Epithelial cell of esophagus (primary cell): Measurements from ENCODE around the gene SPINT1.

Source experiments
- DNase-seq: peaks from one replicate; pipeline ENCODE4 v3.0.0; 2010; ENCODE audit warnings: low read depth
- H3K4me3 ChIP-seq: 2 replicates; pipeline ENCODE4 v1.5.1; 2011; ENCODE audit warnings: mild to moderate bottlenecking, low read length, control low read depth
- TF ChIP-seq, protein P1 (sequence below): IDR thresholded peaks from 2 replicates; pipeline ENCODE4 v1.5.1; 2011; ENCODE audit warnings: low read depth, mild to moderate bottlenecking, low read length, control low read depth, inconsistent platforms; ENCODE audit not compliant: insufficient read depth; ENCODE audit errors: missing control alignments

The SPINT1 gene

DNA sequence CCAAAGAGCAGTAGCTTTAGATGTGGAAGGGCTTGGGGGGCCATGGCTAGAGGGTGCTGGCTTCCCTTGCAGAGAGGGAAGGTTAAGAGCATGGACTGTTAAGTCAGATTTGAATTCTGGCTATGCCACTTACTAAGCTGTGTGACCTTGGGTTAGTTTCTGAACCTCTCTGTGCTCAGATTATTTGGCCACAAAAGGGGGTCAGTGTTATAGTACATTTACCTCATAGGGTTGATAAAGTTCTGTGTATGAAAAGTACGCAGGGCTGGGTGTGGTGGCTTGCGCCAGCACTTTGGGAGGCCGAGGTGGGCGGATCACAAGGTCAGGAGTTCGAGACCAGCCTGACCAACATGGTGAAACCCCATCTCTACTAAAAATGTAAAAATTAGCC lies 57.2 kb downstream of the SPINT1 start:
- TF ChIP-seq, protein P1, sequence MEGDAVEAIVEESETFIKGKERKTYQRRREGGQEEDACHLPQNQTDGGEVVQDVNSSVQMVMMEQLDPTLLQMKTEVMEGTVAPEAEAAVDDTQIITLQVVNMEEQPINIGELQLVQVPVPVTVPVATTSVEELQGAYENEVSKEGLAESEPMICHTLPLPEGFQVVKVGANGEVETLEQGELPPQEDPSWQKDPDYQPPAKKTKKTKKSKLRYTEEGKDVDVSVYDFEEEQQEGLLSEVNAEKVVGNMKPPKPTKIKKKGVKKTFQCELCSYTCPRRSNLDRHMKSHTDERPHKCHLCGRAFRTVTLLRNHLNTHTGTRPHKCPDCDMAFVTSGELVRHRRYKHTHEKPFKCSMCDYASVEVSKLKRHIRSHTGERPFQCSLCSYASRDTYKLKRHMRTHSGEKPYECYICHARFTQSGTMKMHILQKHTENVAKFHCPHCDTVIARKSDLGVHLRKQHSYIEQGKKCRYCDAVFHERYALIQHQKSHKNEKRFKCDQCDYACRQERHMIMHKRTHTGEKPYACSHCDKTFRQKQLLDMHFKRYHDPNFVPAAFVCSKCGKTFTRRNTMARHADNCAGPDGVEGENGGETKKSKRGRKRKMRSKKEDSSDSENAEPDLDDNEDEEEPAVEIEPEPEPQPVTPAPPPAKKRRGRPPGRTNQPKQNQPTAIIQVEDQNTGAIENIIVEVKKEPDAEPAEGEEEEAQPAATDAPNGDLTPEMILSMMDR = no peak
- H3K4me3 ChIP-seq = no peak overlapping the region
- no peak for DNase-seq

GRCh38 chr15:40902605-40903561 lies 59.0 kb downstream of the SPINT1 start:
- peak; percentile 70 for DNase-seq
- no peak overlapping the region for H3K4me3 ChIP-seq
- TF ChIP-seq, protein P1 = no peak

GRCh38 chr15:40904552-40905201 lies 60.8 kb downstream of the SPINT1 start:
- H3K4me3 ChIP-seq = no peak overlapping the region
- DNase-seq = no peak
- TF ChIP-seq, protein P1 = no peak

GRCh38 chr15:40906091-40906990 lies 62.5 kb downstream of the SPINT1 start:
- DNase-seq = peak; percentile 70
- TF ChIP-seq, protein P1 = peak; percentile 49
- peak overlapping the region; percentile 15 for H3K4me3 ChIP-seq

DNA sequence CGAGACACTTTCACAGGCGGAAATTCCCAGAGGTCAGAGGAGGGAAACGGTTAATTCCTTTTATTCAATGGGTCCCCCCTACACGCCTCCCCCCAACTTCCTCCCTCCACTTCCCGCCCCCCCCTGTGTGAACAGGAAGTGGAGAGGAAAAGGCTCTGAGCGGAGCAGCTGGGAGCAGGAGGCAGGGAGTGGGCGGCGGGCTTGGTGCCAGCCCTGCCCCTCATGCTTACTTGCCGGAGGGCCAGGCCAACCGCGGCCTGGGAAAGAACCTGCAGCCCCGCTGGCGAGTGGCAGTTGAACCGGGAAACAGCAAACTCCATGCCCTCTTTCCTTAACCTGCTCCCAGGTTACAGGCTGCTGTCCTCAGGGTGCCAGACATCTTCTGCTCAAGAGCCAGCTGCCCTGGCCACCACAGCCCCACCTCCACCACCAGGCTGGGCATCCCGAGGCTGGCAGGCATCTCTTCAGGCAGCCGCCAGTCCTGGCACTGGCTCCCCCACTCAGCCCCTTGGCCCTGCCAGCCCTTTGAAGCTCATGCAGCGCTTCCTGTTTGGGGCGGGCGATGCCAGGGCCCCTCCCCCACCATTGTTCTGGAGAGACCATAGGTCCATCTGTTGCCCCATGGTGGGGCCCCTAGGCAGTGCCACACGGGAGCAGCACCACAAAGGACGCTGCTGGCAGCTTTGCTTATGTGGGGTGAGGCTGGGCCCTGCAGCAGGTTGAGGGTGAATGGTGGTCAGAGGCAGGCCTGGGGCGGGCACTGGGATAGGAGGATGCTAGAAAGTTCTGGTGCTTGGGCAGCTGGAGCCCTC lies 63.3 kb downstream of the SPINT1 start:
- TF ChIP-seq, protein P1 = no peak
- no peak for DNase-seq
- H3K4me3 ChIP-seq = peak overlapping the region; percentile 15
